Fibroblast of lung (primary cell): ENCODE data around the gene PHKG2. TPM values are rescaled to one million over a fixed set of nuclear protein-coding genes. Genes with fewer than 3 reads are reported as not detected.

Experiments used
- DNase-seq, 2 donors: peaks; one replicate each; pipeline versions ENCODE4 v3.0.0 to v3.0.0-alpha.2; 2010; ENCODE audit warnings: low read depth in 2 of 2
- H2AFZ ChIP-seq: 2 replicates; pipeline ENCODE4 v1.5.1; 2012; ENCODE audit warnings: low read length, control low read depth, inconsistent platforms
- H3K27ac ChIP-seq: 2 replicates; pipeline ENCODE4 v1.5.1; 2011; ENCODE audit warnings: low read length, control low read depth; ENCODE audit not compliant: insufficient read depth
- H3K27me3 ChIP-seq: 2 replicates; pipeline ENCODE4 v1.5.1; 2011; ENCODE audit warnings: mild to moderate bottlenecking, low read length; ENCODE audit not compliant: control insufficient read depth, insufficient read depth
- H3K36me3 ChIP-seq: 2 replicates; pipeline ENCODE4 v1.5.1; 2011; ENCODE audit warnings: low read length; ENCODE audit not compliant: control insufficient read depth, insufficient read depth
- H3K4me1 ChIP-seq: 2 replicates; pipeline ENCODE4 v1.5.1; 2011; ENCODE audit warnings: low read length; ENCODE audit not compliant: control insufficient read depth, insufficient read depth; ENCODE audit errors: extremely low read depth
- H3K4me2 ChIP-seq: 2 replicates; pipeline ENCODE4 v1.5.1; 2011; ENCODE audit warnings: low read length, control low read depth; ENCODE audit not compliant: insufficient read depth; ENCODE audit errors: extremely low read depth
- H3K4me3 ChIP-seq, 4 experiments: fragments of 200-600 bp in 1 of 4; sonication (generic) in 1 of 4; replicated peaks in 1 of 4; 2 replicates each; pipeline ENCODE4 v1.5.1; 2011 to 2016; ENCODE audit warnings: low read length in 4 of 4, low read depth in 3 of 4, mild to moderate bottlenecking in 3 of 4, control low read depth in 2 of 4, inconsistent platforms in 1 of 4, mixed read lengths in 1 of 4; ENCODE audit not compliant: insufficient read depth in 1 of 4; ENCODE audit errors: control extremely low read depth in 1 of 4
- H3K79me2 ChIP-seq: 2 replicates; pipeline ENCODE4 v1.5.1; 2012; ENCODE audit warnings: mild to moderate bottlenecking, low read length, inconsistent platforms; ENCODE audit not compliant: control insufficient read depth, insufficient read depth
- H3K9ac ChIP-seq: 2 replicates; pipeline ENCODE4 v1.5.1; 2011; ENCODE audit warnings: mild to moderate bottlenecking, low read length, control low read depth; ENCODE audit not compliant: insufficient read depth
- H3K9me3 ChIP-seq: 2 replicates; pipeline ENCODE4 v1.5.1; 2012; ENCODE audit warnings: low read depth, low read length; ENCODE audit not compliant: control insufficient read depth, insufficient read depth
- H4K20me1 ChIP-seq: 2 replicates; pipeline ENCODE4 v1.5.1; 2011; ENCODE audit warnings: low read length; ENCODE audit not compliant: control insufficient read depth, insufficient read depth; ENCODE audit errors: extremely low read depth
- CTCF ChIP-seq, 2 donors: IDR thresholded peaks in 1 of 2; conservative IDR thresholded peaks in 1 of 2; 1 replicate in 1 of 2; 2 replicates in 1 of 2; pipeline ENCODE4 v1.5.1; 2011 to 2012; ENCODE audit warnings: low read length in 2 of 2, control low read depth in 1 of 2, inconsistent platforms in 1 of 2, low read depth in 1 of 2, mild to moderate bottlenecking in 1 of 2
- EZH2 ChIP-seq: IDR thresholded peaks from 2 replicates; pipeline ENCODE4 v1.5.1; 2012; ENCODE audit warnings: low read length, control low read depth, mild to moderate bottlenecking; ENCODE audit errors: missing control alignments
- polyA plus RNA-seq, 2 donors: library from polyadenylated mRNA; depleted of rRNA in 1 of 2; stranded (reverse) in 1 of 2; unstranded in 1 of 2; fragments of >200 nt; gene quantifications; 2 replicates each; pipeline ENCODE4 v1.2.1, GENCODE V29; 2011 to 2012; ENCODE audit warnings: missing spikeins in 1 of 2
- total RNA-seq: library from RNA; depleted of rRNA; stranded (reverse); fragments of >200 nt; gene quantifications from 2 replicates; pipeline ENCODE4 v1.2.1, GENCODE V29; 2014

Gene PHKG2
- total and polyA plus RNA-seq, 2 donors (not counting 1 experiment from before 2014, with no cell fraction given) = 15.4 to 19.4 TPM

GRCh38 chr16:30761928-30762902 is 14.0 kb downstream of the PHKG2 start, which contains the start of the genes CFAP119 and RNF40:
Gene CFAP119 (minus strand): TSS chr16:30762062. CDS start chr16:30761748, 314 bp downstream.
Gene RNF40 (plus strand): TSS chr16:30762322. CDS start chr16:30762546, 224 bp downstream.
- Histone ChIP-seq H3K27ac (peak within 1 kb of the TSS; percentile 92), H3K9ac (peak within 1 kb of the TSS; percentile 87), H3K27me3 (no peaks in the 10 kb centered on the region), H3K4me3 (peak within 1 kb of the TSS; percentile 84 to 95 (median 90)), H3K79me2 (peaks cover 26% of the 10 kb centered on the region), H3K4me1 (peaks cover 14% of the 10 kb centered on the region), H3K9me3 (no peaks in the 10 kb centered on the region), H4K20me1 (no peaks in the 10 kb centered on the region), H2AFZ (peak within 1 kb of the TSS; percentile 97), H3K36me3 (peaks cover 35% of the 10 kb centered on the region), H3K4me2 (peak within 1 kb of the TSS; percentile 98)
- peak; percentile 96 to 98 for DNase-seq
- TF ChIP-seq CTCF (conservative IDR thresholded peaks at IDR 0.05 in 1 of 2, IDR thresholded peaks at IDR 0.05 in 1 of 2; ENCODE audit: low read depth in 1 of 2, low read length in 2 of 2) = peak in 1 of 2 donors; percentile 9
- no peak for TF ChIP-seq EZH2

GRCh38 chr16:30762991-30763725 is 14.9 kb downstream of the PHKG2 start:
- Histone ChIP-seq H3K27me3 (no peaks in the 10 kb centered on the region), H3K9ac (peak overlapping the region; percentile 87), H3K9me3 (no peaks in the 10 kb centered on the region), H4K20me1 (no peaks in the 10 kb centered on the region), H3K4me2 (peak overlapping the region; percentile 91), H3K4me3 (peak overlapping the region; percentile 84 to 95 (median 88)), H3K27ac (peak overlapping the region; percentile 92), H3K79me2 (peaks cover 26% of the 10 kb centered on the region), H3K36me3 (peaks cover 35% of the 10 kb centered on the region), H3K4me1 (peaks cover 14% of the 10 kb centered on the region), H2AFZ (no peak overlapping the region)
- no peak for TF ChIP-seq CTCF (conservative IDR thresholded peaks at IDR 0.05 in 1 of 2, IDR thresholded peaks at IDR 0.05 in 1 of 2; ENCODE audit: low read depth in 1 of 2, low read length in 2 of 2)
- no peak for TF ChIP-seq EZH2
- DNase-seq = no peak

- H3K4me1 ChIP-seq = peaks cover 14% of the 10 kb centered on the region
- H3K4me3 ChIP-seq = no peak overlapping the region
- no peak for DNase-seq
- H2AFZ ChIP-seq = no peak overlapping the region
- peaks cover 44% of the 10 kb centered on the region for H3K36me3 ChIP-seq
- H3K9me3 ChIP-seq = no peaks in the 10 kb centered on the region
- H3K27me3 ChIP-seq = no peaks in the 10 kb centered on the region
- H4K20me1 ChIP-seq = no peaks in the 10 kb centered on the region
- no peak overlapping the region for H3K4me2 ChIP-seq
- peaks cover 26% of the 10 kb centered on the region for H3K79me2 ChIP-seq
- no peak for TF ChIP-seq CTCF (conservative IDR thresholded peaks at IDR 0.05 in 1 of 2, IDR thresholded peaks at IDR 0.05 in 1 of 2; ENCODE audit: low read depth in 1 of 2, low read length in 2 of 2)
- no peak for TF ChIP-seq EZH2
- H3K9ac ChIP-seq = no peak overlapping the region
- H3K27ac ChIP-seq = no peak overlapping the region
Measured at GRCh38 chr16:30764086-30764485, 15.9 kb downstream of the PHKG2 start.
